ENCODE results near the gene MOAP1.

GRCh38 chr14:93135399-93135798, 49.3 kb downstream of the MOAP1 start:
- TF ChIP-seq MAX (IDR thresholded peaks at IDR 0.05) (no peak), SMC3 (IDR thresholded peaks at IDR 0.05) (no peak), BCL3 (IDR thresholded peaks at IDR 0.05) (no peak), NR3C1 (IDR thresholded peaks at IDR 0.05) (no peak), POLR2A (IDR thresholded peaks at IDR 0.05; ENCODE audit: low read length) (no peak), CTCF (IDR thresholded peaks at IDR 0.05) (no peak), HOXB13 (CRISPR knock-in tag; IDR thresholded peaks at IDR 0.05; ENCODE audit: low read depth) (no peak)
